AG10803 (cell line): Measurements from ENCODE around the gene AGAP1.

Experiments used
- DNase-seq: peaks from one replicate; pipeline ENCODE4 v3.0.0; 2010; ENCODE audit warnings: low read depth
- H3K4me3 ChIP-seq: 2 replicates; pipeline ENCODE4 v1.5.1; 2011; ENCODE audit warnings: mild to moderate bottlenecking, low read length, control low read depth
- TF ChIP-seq, protein P1 (sequence below): conservative IDR thresholded peaks from 2 replicates; pipeline ENCODE4 v1.5.1; 2011; ENCODE audit warnings: mild to moderate bottlenecking, low read length, control low read depth, inconsistent platforms

The AGAP1 gene

DNA sequence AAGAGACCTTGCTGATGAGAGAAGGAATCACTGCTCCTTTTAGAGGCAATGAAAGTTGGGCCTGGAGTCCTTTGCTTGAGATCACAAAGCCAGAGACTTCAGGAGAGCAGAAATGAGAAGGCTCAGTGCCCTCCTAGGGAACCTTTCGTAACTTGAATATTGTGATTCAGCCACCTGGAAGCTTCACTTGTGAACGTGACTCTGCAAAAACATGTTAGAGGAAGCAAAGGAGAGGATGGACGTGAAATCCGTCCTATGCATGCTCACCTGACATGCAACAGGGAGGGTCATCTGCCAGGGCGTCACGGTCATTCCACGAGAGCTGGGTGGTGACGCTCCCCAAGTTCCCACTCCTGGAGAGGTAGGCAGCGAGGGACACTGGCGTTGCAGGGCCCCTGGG, 243.6 kb downstream of the AGAP1 start:
- no peak overlapping the region for H3K4me3 ChIP-seq
- DNase-seq, result no peak
- TF ChIP-seq, protein P1, sequence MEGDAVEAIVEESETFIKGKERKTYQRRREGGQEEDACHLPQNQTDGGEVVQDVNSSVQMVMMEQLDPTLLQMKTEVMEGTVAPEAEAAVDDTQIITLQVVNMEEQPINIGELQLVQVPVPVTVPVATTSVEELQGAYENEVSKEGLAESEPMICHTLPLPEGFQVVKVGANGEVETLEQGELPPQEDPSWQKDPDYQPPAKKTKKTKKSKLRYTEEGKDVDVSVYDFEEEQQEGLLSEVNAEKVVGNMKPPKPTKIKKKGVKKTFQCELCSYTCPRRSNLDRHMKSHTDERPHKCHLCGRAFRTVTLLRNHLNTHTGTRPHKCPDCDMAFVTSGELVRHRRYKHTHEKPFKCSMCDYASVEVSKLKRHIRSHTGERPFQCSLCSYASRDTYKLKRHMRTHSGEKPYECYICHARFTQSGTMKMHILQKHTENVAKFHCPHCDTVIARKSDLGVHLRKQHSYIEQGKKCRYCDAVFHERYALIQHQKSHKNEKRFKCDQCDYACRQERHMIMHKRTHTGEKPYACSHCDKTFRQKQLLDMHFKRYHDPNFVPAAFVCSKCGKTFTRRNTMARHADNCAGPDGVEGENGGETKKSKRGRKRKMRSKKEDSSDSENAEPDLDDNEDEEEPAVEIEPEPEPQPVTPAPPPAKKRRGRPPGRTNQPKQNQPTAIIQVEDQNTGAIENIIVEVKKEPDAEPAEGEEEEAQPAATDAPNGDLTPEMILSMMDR, result no peak

DNA sequence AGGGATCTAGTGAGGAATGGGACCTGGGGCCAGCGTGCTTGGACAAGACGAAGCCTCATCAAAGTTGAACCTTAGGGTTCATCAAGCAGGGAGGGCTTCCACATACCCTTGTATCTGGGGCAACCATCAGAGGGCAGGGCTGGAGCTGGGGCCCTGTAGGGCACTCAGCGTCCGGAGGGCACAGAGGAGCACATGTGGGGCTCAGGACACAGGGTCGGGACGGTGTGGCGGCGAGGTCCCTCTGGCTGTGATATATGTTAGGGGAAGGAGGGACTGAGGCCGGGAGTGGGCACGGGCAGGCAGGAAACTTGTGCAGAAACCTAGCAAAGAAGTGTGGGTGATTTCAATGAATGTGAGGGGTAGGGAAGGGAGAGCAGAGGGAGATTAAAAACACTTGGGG, 244.0 kb downstream of the AGAP1 start:
- DNase-seq, result no peak
- TF ChIP-seq, protein P1, result no peak
- no peak overlapping the region for H3K4me3 ChIP-seq

DNA sequence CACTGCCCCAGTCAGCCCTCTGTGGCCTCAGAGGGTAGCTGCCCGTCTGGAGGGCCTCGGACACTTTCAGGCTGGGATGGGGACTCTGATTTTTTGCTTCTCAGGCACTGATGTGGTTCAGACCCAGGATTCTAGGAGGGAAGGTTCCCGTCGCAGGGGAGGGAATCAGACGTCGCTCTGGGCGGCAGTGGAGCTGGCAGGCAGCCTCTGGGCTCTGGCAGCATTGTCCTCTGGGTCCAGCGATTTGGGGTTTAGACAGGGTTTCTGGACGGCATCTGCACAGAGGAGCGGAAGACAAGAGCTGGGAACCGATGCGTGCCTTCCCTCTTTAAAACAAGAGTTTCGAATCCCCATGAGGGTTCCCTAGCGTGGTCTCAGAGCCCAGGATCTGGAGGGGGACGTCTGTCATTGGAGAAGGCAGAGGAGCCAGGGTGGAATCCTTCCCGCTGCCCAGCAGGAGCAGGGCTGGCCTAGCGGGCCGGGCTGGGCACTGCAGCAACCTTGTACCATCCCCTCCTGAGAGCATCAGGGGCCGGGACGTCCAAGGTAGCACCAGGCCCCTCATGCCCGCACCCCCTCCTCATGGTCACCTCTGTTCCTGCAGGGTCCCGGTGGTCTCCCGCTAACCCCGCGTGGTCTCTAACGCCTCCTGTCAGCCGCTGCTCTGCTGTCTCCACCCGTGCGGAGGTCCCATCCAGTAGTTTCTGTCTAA, 246.0 kb downstream of the AGAP1 start:
- TF ChIP-seq, protein P1, result no peak
- DNase-seq, result no peak
- no peak overlapping the region for H3K4me3 ChIP-seq

DNA sequence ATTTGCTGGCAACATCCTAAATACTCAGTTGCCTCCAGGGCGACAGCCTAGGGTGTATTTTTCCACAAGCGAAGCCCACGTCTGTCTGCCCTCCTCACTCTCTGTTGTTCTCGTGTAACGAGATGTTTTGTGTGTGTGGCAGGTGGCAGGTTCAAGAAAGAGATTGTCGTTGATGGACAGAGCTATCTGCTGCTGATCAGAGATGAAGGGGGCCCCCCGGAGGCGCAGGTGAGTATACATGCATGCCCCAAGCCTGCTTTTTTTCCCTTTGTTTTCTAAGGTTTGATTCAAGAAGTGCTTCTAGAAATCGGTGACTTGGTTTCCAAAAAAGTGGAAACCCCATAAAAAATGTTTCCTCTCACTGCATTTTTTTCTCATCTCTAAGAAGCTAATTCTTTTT, 247.0 kb downstream of the AGAP1 start:
- TF ChIP-seq, protein P1, result peak; percentile 21
- no peak overlapping the region for H3K4me3 ChIP-seq
- no peak for DNase-seq

DNA sequence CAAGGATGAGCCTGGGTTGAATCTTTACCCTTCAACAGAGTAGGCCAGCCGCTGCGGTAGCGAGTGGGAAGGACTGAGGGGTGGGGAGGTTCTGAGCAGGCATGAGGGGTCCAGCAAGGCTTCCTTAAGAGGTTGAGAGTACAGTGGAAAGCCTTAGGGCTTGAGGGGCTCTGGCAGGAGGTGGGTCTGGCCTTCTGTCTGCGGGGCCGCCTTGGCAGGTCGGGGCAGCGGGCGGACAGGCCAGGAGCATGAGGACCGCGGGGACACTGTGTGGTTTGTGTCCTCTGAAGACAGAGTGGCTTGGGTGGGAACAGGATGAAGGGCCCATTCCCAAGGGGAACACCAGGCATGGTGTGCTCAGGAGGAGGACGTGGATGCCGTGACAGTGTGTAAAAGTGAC, 250.3 kb downstream of the AGAP1 start:
- DNase-seq, result no peak
- TF ChIP-seq, protein P1, result no peak

DNA sequence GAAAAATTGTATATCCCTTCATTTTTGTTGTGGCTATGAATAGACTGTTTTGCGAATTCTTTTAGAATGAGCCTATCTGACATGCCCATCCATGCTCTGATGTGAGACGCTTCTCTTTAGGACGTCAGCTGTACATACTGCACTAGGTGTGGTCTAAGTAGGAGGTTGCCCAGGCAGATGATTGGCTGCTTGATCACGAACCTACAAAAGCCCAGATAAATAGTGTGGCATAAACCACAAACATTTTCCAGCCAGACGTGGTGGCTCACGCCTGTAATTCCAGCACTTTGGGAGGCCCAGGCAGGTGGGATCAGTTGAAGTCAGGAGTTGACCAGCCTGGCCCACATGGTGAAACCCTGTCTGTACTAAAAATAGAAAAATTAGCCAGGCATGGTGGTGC, 251.8 kb downstream of the AGAP1 start:
- DNase-seq, result no peak

More for the DNA sequence above, 250.3 kb downstream of the AGAP1 start:
- H3K4me3 ChIP-seq, result no peak overlapping the region

DNA sequence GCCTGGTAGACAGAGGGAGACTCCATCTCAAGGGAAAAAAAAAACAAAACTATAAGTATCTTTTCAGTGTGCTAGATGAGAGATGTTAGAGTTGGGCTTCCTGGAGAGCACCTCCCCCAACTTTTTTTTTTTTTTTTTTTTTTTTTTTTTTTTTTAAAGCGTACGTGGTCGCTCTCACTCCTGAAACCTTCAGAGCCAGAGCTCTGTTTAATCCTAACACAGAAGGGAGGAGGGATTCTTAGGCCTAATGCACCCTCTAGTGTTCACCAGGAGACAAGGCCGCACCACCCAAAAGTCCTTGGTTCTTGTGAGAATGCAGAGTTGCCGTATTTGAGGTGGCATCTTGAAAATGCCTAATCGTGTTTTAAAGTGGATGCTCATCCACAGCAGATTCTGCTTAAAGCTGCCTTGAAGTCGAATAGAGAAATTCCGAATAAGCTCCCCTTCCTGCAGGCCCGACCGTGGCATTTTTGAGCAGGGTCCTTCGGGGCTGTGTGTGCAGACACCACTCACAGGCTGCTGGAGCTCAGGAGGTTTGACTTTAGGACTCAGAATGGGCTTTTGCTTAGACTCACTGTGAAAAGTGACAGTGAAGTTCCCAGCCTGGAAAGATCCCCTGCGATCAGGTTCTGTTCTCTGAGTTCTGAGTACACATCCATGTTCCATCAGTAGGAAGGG, 252.6 kb downstream of the AGAP1 start:
- H3K4me3 ChIP-seq, result no peak overlapping the region
- TF ChIP-seq, protein P1, result peak; percentile 93
- DNase-seq, result peak; percentile 87

More for the DNA sequence above, 251.8 kb downstream of the AGAP1 start:
- H3K4me3 ChIP-seq, result no peak overlapping the region
- TF ChIP-seq, protein P1, result no peak
